ENCODE data around the gene CDK6.

CDK6 gene

DNA sequence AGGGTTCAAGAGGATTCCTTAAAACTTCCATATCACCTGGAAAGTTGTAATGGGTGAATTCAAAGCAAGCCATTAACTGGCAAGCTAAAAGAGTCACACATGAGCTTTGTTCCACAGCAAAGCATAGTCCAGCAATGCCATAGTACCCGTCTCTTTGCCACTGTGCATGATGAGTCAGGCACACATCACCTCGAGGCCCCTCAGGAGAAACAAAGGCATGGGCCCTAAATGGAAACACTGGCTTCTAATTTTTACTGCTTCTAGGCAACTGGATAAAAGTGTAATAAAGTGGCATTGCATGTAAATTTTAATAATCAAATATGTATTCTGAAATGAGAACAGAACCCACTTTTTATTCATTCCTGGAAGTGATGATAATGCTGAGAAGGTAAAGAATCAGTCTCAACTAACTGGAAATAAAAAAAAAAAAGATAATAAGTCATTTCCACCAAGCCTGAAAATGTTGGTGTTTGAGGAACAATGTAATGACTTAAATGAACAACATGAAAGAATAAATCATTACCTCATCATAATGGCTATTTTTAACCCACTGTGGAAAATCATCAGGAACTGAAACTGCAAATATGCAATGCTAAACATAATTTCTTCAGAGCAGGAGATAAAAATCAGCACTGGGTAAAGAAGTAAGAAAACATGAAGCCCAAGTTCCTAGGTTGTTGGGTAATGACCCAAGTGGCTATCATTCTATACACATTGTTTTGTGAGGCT is 104.9 kb downstream of the CDK6 start:
- no peak for DNase-seq

DNA sequence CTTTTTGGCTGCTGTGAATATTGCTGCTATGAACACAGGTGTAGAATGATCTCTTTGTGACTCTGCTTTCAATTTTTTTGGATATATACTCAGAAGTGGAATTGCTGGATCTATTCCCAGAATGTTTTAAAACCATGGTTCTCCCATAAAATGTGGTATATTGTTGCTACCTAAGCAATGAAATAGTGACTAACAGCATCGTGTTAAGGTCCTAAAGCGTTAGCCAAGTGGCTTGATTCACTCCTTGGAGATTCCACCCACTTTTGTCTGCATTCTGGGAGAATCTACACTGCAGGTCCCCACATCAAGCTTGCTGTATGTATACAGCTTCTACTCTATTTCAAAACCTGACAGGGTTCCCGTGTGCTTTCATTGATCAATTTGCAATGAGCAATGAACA is 105.6 kb downstream of the CDK6 start:
- no peak for DNase-seq

DNA sequence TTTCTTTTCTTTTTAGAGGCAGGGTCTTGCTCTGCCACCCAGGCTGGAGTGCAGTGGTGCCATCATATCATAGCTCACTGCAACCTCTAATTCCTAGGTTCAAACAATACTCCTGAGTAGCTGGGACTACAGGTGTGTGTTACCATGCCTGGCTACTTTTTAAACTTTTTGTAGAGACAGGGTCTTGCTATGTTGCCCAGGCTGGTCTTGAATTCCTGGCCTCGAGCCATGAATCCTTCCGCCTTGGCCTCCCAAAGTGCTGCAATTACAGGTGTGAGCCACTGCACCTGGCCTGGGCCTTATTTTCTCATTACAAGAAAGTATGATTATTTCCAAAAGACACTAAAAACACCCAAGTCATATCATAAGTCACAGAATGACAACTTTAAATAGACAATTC is 106.6 kb downstream of the CDK6 start:
- DNase-seq = no peak

DNA sequence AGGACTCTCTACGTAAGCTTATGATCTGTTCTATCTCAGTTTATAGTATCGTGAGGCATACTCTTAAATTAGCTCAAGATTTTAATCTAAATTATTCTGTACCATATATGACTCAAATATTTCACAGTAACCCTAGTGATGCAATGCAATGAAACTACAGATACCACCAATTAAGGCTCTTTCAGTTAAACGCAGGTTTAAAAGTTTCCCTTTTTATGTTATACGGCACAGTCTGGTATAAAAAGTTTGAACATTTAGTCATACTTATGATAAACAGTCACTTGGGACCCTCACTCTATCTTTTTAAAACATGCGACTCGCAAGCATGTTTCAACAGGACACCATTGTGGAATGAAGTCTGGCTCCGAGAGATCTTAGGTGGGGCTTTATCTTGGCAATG is 107.2 kb downstream of the CDK6 start:
- DNase-seq = no peak

DNA sequence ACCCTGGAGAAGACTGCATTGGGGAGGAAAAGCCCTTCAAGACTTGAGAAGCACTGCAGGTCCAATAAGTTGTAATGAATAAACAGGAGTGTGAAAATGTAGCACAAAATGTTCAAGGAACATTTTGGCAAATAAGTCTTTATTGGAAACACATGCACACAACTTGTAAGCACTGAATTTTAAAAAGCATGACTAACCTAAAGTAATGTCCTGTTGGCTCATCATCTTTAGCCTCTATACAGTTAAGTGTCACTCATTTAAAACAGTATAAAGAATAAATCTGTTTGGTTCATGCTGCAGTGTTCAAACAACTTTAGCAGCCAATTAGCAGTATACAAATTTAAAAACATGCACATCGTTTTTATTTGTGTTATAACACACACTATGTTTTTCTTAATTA is 108.6 kb downstream of the CDK6 start:
- no peak for DNase-seq

DNA sequence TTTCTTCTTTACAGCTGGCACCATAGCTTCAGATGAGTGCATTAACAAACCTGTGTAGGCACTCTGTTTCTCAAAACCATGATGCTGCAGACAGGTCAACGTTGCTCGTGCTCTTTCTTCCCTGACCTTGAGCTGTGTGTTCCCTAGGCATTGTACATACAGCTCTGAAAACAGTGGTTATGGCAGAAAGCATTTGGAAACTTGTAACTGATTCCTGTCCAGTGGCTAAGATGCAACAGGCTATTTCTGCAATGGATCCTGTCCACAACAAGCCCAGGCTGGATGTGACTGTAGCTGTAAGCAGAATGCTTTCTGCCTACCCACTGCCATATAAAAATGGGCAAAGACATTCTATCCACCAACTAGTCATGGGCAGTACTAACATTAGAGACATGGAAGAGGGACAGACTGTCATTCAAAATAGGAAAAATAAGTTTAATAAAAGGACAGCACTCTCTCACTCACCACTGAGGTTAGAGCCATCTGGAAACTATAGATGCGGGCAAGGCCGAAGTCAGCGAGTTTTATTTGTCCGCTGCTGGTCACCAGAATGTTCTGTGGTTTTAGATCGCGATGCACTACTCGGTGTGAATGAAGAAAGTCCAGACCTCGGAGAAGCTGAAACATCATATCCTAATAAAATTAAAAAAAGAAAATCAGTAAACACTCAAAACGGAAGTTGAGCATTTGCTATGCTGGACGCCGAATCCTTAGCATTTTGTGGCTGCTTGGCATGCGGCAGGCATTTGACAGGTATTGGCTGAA is 111.0 kb downstream of the CDK6 start:
- no peak for DNase-seq

DNA sequence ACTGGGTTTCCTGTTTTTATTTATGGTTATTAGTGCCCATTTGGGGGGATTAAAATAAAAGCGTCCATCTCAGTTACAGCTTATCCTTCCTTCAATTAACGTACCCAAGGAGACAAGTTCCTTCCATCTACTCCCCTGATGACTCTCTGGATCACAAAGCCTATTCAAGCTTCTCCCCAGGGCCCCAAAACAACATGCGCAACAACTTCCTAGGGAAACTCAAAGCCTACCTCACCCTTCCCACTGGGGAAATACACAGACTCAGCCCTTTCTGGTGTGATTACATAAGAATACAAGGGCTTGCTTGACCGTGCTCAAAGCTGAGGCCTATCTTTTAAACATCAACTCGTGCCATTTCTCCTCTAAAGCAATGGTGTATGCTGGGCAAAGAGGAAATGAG is 112.4 kb downstream of the CDK6 start:
- no peak for DNase-seq

DNA sequence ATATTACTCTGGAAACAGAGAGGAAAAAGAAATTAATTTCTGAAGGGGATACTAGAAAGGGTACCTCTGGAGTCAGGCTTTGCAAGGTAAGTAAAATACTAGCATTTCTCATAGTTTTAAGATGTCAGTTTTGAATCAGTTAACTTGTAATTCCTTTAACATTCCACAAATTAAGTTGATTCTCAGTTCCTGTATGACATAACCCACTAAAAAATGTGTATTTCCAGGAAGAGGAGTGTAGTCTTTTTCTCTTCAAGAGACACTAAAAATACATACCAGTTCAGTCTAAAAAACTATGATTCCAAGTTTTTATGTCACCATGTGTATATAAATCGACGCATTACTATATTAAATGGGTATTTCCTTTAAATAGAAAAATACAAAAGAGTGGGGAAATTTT is 113.2 kb downstream of the CDK6 start:
- DNase-seq = no peak

DNA sequence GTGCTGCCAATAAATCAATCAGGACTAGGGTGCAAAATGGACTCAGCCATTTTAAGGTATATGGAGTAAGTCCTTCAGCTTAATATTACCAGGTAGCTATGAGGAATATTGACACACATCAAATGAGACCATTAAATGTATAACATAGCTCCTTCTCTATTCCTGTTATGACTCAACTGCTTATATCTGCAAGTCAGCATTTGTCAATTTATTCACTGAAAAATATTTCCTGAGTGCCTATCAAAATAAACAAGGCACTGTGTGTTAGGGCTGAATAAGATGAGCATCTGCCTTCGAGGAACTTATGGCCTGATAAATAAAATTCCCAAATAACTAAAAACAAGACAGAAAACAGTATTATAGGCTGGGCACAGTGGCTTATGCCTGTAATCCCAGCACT is 113.8 kb downstream of the CDK6 start:
- no peak for DNase-seq

DNA sequence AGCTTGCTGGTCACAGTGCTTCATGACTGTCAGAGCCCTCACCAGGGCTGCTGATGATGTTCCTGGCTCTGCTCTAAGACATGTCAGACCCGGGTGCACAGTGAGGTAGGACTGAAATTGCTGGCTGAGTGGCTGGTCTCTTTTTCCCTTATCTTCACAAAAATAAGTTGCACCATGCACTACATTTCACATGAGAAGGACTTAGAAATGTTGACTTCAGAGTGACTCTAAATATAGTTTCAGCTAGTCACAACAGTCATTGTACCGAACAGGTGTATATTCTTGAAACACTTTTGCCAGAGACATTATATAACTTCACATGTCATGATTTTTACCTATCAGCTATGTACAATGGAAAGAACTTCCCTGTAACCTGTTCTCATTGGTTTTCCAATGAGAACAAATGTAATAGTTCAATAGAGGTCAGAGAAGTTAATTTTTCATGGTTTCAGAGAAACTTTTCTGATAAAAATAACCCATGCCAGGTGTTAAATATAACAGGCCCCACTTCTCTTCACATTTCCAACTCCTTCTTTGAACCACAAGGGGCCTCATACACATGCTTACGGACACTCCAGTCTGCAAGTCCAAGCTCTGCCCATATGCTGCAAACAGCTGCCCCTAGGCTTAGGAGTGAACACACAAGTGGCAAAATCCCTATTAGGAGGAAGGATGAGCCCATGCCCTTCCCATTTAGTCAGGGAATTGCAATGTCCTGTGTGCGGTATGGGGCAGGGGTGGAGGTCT is 115.6 kb downstream of the CDK6 start:
- no peak for DNase-seq

DNA sequence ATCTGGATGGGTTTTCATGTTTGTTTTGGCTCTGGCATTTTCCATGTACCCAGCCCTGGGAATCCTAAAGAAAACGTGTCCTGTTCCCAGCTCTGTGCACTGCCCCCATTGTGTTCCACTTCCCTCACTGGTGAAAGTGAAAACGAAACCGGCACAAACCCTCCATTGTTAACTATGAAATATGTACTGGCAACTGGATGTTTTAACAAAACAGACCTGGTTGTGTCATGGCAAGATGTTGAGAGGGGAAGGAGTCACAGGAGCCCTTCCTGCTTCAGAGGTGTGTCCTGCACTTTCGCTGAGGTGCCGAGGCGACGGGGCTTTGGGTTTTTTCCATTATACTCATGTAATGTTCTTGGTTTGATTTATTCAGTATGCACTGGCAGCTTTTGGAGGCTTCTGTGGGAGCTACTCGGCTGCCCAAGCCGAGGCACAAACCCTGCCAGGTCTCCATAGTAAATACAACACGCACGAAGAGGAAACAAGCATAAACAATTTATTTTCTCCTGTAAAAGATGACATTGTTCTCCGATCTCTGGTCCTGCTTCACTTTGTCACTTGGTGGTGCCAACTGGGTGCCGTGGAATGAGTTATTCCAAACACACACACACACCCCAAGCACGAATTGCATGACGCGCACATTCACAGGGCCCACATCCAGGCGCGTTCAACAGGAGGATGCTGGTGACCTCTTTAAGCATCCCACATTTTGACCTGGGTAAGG is 118.2 kb downstream of the CDK6 start:
- peak in 1 of 2 experiments; percentile 7 for DNase-seq

DNA sequence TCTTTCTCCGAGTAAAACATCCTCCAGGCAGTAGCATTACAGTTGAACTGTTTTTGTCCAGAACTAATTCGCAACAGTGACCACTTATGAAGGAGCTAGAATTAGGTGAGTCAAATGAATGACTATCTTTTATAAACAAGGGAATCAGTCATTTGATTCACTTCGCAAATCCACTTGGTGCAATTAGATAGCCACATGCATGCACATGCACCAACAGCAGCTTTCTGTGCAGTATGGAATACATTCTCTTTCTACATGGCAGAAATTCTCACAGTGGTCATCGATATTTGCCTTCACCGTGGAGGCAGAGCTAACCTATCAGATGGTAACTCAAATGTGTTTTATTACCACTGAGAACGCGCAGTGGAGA is 118.8 kb downstream of the CDK6 start:
- DNase-seq = no peak

DNA sequence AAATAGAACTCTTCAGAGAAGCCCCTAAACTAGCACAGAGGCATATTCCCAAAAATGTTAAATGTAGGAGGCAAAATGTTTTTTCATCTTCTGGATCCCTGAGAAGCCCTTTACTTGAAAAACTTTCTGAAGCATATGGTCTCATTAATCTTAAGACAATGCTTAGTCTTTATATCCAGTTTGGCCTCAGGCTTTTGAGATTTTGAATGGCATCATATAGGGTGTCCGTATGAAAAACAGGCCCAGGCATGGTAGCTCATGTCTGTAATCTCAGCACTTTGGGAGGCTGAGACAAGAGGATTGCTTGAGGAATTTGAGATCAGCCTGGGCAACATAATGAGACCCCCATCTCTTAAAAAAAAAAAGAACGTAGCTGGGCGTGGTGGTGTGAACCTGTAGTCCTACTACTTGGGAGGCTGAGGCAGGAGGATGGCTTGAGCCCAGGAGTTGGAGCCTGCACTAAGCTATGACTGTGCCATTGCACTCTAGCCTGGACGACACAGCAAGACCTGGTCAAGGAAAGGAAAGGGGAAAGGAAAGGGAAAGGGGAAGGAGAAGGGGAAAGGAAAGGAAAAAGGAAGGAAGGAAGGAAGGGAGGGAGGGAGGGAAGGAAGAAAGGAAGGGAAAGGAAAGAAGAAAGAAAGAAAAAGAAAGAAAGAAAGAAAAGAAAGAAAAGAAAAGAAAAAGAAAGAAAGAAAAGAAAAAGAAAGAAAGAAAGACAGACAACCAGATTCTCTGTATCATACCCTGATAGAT is 119.4 kb downstream of the CDK6 start:
- DNase-seq = no peak

DNA sequence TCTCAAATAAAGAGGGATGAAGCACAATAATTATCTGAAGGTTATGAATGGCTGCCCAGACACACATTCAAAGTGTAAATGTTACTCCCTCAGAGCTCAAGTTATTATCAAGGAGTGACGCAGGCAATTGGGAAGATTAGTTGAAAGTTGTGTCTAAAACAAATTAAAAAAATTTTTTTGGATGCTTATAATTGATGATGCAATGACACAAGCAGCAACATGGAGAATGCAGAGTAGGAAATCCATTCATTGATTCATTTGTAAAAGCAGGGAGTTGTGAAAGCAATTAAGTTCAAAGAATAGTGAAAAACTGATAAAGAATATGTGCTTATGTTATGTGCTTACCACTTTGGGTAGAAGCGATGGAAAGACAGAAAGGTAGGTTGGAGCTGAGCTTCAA is 120.4 kb downstream of the CDK6 start:
- DNase-seq = no peak

DNA sequence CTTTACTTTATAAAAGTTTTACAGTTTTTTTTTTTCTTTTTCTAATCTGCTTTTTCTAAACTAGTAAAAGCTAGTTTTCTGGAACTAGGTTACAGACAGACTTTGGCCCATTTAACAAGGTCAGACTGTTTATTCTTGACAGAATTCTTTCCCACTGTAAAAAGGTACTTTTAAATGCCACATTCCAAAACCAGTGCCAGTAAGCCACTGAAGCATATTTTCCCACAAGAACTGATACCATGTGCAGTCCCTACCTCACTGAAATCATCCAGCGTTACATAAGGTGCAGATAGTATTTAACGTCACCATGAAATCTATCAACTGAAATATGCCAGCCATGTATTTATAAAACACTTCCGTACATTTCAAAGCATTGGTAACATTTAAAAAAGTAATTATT is 121.6 kb downstream of the CDK6 start:
- DNase-seq = no peak

DNA sequence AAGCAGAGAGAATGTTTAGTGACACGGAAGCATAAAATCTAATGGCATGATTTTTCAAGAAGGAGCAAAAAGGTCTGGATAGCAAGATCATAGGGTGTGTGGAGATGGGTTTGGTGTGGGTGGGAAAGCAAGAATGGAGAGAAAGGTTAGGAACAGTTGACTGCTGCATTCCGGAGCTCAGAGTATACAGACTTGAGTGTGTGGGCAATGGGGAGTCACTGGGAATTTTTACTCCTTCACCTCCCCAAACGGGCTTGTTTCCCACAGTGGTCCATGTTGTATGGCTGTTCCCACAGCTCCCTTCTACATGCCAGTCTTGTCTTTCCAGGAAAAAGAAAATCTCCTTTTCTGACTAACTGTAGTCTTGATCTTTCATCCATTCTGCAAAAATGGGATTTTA is 122.1 kb downstream of the CDK6 start:
- DNase-seq = no peak

DNA sequence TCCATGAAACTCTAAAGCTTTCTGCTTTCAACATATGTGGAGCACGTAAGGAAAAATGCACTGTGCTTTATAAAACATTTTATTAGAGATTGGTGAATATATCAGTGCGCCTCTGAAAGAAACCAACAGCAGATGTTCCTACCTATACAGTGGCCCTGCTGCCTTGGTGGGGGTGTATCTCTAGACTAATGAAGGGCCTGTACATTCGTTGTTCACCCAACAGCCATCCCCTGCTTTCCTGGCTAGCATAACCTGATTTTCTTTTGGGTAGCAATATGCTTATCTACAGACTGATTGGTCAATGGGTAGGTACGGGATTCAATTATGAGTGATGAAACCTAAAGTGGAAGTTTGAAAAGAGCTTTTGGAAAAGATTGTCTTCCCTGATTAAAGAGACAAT is 126.5 kb downstream of the CDK6 start:
- DNase-seq = no peak

DNA sequence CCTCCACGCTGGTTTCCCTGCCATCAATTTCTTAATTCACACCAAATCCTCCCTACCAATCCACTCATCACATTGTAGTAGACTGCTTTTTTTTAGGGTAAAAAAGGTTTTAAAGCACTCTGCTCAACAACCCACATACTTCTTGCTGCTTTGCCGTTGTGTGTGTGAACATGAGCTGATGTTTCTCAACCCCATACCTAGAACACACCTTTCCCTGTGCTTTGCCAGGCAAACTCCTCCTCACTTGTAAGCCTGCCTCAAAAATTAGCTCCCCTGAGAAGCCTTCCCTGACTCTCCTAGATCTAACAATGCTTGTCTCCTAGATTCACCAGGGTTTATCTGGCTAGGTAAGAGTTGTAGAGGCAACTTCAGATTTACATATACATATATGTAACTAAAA is 127.2 kb downstream of the CDK6 start:
- no peak for DNase-seq

DNA sequence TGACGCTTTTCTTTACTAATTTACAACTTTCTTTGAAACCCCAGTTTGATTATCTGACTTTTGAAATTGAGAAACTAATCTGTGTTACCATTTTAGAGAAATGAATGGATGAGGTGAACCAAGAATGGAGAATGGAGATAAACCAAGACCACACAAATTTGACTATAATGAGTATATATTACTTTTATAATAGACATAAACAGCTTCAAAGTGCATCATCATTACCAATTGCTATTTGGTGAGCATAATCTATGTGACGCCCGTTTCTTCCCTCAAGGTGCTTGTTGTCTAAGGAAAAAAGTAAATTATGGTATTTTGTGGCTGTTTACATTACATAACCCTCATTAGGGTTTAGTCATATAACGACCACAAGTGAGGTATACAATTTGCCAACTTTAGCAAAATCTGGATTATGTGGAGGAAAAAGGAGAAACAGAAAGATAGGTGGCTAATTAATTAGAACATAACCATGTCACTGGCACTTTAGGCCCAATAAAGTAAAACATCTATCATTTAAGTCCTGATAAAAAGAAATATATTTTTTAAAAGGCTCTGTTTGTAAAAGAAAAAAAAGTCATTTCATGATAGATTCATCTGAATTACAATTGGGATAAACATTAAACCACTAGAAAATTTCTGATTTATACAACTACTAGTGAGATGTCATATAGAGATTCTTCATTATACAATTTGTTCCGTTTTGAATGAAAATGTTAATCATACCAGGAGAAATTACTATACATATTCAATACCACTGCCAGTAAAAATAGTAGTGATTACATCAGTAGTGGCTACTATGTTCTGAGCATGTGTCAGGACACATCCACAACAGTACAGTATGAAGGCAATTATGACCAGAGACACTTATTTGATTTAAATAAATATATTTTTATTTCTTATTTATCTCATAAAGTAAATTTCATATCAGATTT is 128.0 kb downstream of the CDK6 start:
- DNase-seq = no peak

DNA sequence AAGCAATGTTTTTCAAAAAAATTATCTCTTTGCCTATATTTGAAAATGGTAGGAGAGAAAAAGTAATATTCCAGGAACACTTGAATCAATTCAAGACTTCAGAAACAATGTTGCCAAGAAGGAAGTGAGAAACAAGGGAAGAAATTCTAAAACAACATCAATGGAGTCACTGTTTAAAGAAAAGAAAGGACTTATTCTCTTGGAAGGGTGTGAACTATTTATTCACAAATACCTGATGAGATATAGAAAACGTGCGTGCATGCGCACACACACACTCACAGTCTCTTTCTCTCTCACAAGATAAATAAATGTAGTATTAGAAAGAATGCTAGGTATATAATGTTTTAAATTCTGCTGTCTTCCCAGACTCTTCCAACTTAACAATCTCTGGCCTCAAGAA is 128.9 kb downstream of the CDK6 start:
- no peak for DNase-seq

DNA sequence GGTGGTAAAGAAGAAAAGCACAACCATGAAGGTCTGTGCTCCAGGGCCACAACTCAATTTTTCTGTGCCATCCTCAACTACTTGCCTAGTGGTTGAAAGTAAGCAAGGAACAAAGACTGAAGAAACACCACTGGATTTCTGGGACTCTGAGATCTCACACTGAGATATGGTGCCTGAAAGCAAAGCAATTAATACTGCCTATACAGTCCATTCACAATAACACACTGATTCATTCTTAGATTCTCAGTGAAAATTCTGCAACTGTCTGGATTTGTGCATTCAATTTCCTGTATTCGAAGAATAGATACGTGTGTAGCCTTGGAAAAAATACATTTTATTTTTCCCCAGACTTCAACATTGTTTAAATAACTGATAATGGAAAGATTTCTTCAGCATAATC is 129.8 kb downstream of the CDK6 start:
- DNase-seq = no peak

DNA sequence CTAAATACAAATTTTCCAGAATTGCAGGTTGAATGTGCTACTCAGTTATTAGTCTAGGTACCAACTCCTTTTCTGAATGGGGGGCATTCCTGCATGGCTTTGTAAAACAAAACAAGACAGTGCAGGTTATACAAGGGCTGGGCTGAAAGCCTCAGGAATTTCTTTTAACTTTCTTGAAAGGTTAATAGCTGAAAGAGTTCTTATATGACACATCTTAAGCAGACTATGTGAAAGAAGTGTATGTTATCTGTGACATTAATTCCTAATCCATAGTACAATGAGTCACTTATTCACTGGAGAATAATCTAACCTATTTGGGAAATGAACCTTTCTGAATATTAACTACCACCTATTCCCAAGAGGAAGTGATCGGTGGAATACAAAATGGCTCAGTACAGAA is 130.5 kb downstream of the CDK6 start:
- no peak for DNase-seq
